SKM-1 (cell line): Measurements from ENCODE around the gene CTSA.
"Not testable (repeated sequence)": the region's sequence is repeated elsewhere in the genome, so short reads cannot be mapped to it uniquely, and the experiment has no call there.

Experiments used
- DNase-seq: peaks from one replicate; lab custom pipeline; 2025; ENCODE audit not compliant: unreplicated experiment; lab: John Stamatoyannopoulos, UW

The CTSA gene

GRCh38 chr20:45894797-45895196 is 3.7 kb downstream of the CTSA start:
- DNase-seq, result no peak

GRCh38 chr20:45896641-45897161 is 5.6 kb downstream of the CTSA start:
- DNase-seq, result no peak

GRCh38 chr20:45897289-45897688 is 6.2 kb downstream of the CTSA start:
- DNase-seq, result no peak

GRCh38 chr20:45897692-45898091 is 6.6 kb downstream of the CTSA start:
- DNase-seq, result no peak

- no peak for DNase-seq
Observed at GRCh38 chr20:45898285-45898684, 7.2 kb downstream of the CTSA start.

GRCh38 chr20:45899046-45899835 is 8.1 kb downstream of the CTSA start:
- DNase-seq, result no peak

- DNase-seq, result not testable (repeated sequence)
Observed at GRCh38 chr20:45901332-45901731, 10.2 kb downstream of the CTSA start.

- DNase-seq, result no peak
Observed at GRCh38 chr20:45902199-45902701, 11.1 kb downstream of the CTSA start.

GRCh38 chr20:45904583-45905504 is 13.7 kb downstream of the CTSA start:
- DNase-seq, result no peak

- DNase-seq, result no peak
Observed at GRCh38 chr20:45905505-45906079, 14.5 kb downstream of the CTSA start.

- DNase-seq, result no peak
Observed at GRCh38 chr20:45907219-45907948, 16.2 kb downstream of the CTSA start.

GRCh38 chr20:45908084-45908483 is 16.9 kb downstream of the CTSA start:
- DNase-seq, result no peak

- DNase-seq, result no peak
Observed at GRCh38 chr20:45909336-45909808, 18.2 kb downstream of the CTSA start.

- DNase-seq, result no peak
Observed at GRCh38 chr20:45909817-45910669, 18.9 kb downstream of the CTSA start.

GRCh38 chr20:45910670-45911485 is 19.7 kb downstream of the CTSA start:
- peak; percentile 98 for DNase-seq

- DNase-seq, result no peak
Observed at GRCh38 chr20:45911486-45912343, 20.6 kb downstream of the CTSA start, which contains the start of gene PLTP. Gene PLTP (minus strand): TSS chr20:45912155. CDS start chr20:45911452, 703 bp downstream.

- no peak for DNase-seq
Observed at GRCh38 chr20:45912344-45912682, 21.2 kb downstream of the CTSA start.

- DNase-seq, result no peak
Observed at GRCh38 chr20:45913116-45913515, 22.0 kb downstream of the CTSA start.
